Measurements from ENCODE around the gene C6orf136.

The C6orf136 gene

GRCh38 chr6:30687659-30688431, 40.9 kb downstream of the C6orf136 start:
- DNase-seq: no peak

GRCh38 chr6:30688569-30688968, 41.6 kb downstream of the C6orf136 start:
- peak in 1 of 2 donors; percentile 43 for DNase-seq

GRCh38 chr6:30689022-30689865, 42.3 kb downstream of the C6orf136 start:
- no peak for DNase-seq

GRCh38 chr6:30689985-30690384, 43.1 kb downstream of the C6orf136 start:
- no peak for DNase-seq

GRCh38 chr6:30690403-30691207, 43.7 kb downstream of the C6orf136 start, which contains the start of gene NRM:
Gene NRM, minus strand, starts transcription at chr6:30690984. Its CDS starts 10 bp downstream, at chr6:30690974.
- peak; percentile 59 to 69 for DNase-seq

- no peak for DNase-seq
Measured at GRCh38 chr6:30691208-30691847, 44.4 kb downstream of the C6orf136 start.

- no peak for DNase-seq
Measured at GRCh38 chr6:30696432-30696831, 49.5 kb downstream of the C6orf136 start.

- no peak for DNase-seq
Measured at GRCh38 chr6:30700340-30700739, 53.4 kb downstream of the C6orf136 start.
